ENCODE results near the gene RBMS3.

DNA sequence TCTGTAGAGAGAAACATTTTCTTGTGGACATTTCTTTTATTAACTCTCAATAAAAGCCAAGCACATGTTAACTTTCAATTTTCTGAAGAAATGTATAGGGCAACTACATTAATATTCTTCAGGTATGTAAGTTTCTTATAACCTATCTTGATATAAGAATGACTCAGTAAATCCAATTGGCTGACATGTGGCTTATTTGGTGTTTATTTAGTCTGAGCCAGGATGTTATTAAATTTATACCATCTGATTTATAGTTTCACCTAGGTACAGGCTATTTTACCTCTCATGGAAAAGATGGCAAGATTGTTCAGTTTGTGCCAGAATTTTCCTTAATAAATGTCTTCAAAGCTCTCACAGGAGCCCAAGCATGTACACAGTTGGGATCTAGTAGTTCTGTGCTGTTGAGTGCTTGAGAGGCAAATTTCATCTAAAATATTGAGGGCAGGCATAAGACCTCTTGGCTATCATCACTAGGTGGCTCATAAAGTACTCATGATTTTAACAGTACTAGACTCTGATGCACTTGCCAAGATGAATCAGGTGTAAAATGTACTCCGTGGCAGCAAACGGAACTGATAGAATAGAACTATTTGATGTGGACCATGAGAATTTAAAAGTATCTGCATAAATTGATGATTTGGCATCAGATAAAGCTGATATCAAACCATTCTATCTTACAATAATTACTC lies 631.9 kb downstream of the RBMS3 start:
- TF ChIP-seq, protein P1, sequence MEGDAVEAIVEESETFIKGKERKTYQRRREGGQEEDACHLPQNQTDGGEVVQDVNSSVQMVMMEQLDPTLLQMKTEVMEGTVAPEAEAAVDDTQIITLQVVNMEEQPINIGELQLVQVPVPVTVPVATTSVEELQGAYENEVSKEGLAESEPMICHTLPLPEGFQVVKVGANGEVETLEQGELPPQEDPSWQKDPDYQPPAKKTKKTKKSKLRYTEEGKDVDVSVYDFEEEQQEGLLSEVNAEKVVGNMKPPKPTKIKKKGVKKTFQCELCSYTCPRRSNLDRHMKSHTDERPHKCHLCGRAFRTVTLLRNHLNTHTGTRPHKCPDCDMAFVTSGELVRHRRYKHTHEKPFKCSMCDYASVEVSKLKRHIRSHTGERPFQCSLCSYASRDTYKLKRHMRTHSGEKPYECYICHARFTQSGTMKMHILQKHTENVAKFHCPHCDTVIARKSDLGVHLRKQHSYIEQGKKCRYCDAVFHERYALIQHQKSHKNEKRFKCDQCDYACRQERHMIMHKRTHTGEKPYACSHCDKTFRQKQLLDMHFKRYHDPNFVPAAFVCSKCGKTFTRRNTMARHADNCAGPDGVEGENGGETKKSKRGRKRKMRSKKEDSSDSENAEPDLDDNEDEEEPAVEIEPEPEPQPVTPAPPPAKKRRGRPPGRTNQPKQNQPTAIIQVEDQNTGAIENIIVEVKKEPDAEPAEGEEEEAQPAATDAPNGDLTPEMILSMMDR (conservative IDR thresholded peaks at IDR 0.05; ENCODE audit: low read length): no peak
- no peak for TF ChIP-seq EZH2phosphoT487 (IDR thresholded peaks at IDR 0.05; ENCODE audit: borderline replicate concordance, low read depth, low read length)

Measured in OCI-LY7 (cell line).